HUES48 (cell line): Measurements from ENCODE around the gene CTAG1A.
A peak's percentile ranks its signal among the peaks of the same experiment; 100 is the strongest.
"Not testable (repeated sequence)": the region's sequence is repeated elsewhere in the genome, so short reads cannot be mapped to it uniquely, and the experiment has no call there.

Experiments used
- H3K27ac ChIP-seq: one replicate; pipeline ENCODE4 v1.7.0; 2013; ENCODE audit warnings: low read depth, low read length, inconsistent platforms
- H3K27me3 ChIP-seq: 2 replicates; pipeline ENCODE4 v1.6.1; 2013; ENCODE audit warnings: mild to moderate bottlenecking, low read length; ENCODE audit not compliant: control insufficient read depth, insufficient read depth
- H3K36me3 ChIP-seq: 2 replicates; pipeline ENCODE4 v1.6.1; 2013; ENCODE audit warnings: low read length; ENCODE audit not compliant: control insufficient read depth, insufficient read depth
- H3K4me1 ChIP-seq: 2 replicates; pipeline ENCODE4 v1.6.1; 2013; ENCODE audit warnings: mild to moderate bottlenecking, low read length; ENCODE audit not compliant: control insufficient read depth, insufficient read depth
- H3K4me3 ChIP-seq: 2 replicates; pipeline ENCODE4 v1.5.1; 2013; ENCODE audit warnings: mild to moderate bottlenecking, low read depth, low read length
- H3K9ac ChIP-seq: 2 replicates; pipeline ENCODE4 v1.6.1; 2013; ENCODE audit warnings: mild to moderate bottlenecking, low read depth, low read length, moderate library complexity
- H3K9me3 ChIP-seq: 2 replicates; pipeline ENCODE4 v1.6.1; 2013; ENCODE audit warnings: low read length; ENCODE audit not compliant: control insufficient read depth, insufficient read depth

The CTAG1A gene

GRCh38 chrX:154582994-154583393 lies 1.9 kb upstream of the CTAG1A start:
- H3K36me3 ChIP-seq, H3K27ac ChIP-seq, H3K9me3 ChIP-seq, H3K9ac ChIP-seq, H3K4me3 ChIP-seq, H3K27me3 ChIP-seq, H3K4me1 ChIP-seq: not testable (repeated sequence)

GRCh38 chrX:154590415-154590814 lies 5.5 kb downstream of the CTAG1A start:
- not testable (repeated sequence) for H3K27me3 ChIP-seq, H3K36me3 ChIP-seq, H3K4me1 ChIP-seq, H3K4me3 ChIP-seq, H3K27ac ChIP-seq, H3K9ac ChIP-seq
- peaks cover 30% of the 10 kb centered on the region for H3K9me3 ChIP-seq

- Histone ChIP-seq H3K4me1 (peaks cover 8% of the 10 kb centered on the region), H3K36me3 (no peaks in the 10 kb centered on the region), H3K9me3 (peaks cover 33% of the 10 kb centered on the region)
These were observed 7.6 kb downstream of the CTAG1A start for GRCh38 chrX:154592505-154592904.

GRCh38 chrX:154593201-154593600 lies 8.3 kb downstream of the CTAG1A start:
- Histone ChIP-seq H3K27me3 (no peaks in the 10 kb centered on the region), H3K36me3 (no peaks in the 10 kb centered on the region), H3K4me1 (peaks cover 8% of the 10 kb centered on the region), H3K9ac (no peak overlapping the region), H3K4me3 (no peak overlapping the region), H3K27ac (no peak overlapping the region), H3K9me3 (peaks cover 40% of the 10 kb centered on the region)

More at GRCh38 chrX:154592505-154592904, 7.6 kb downstream of the CTAG1A start:
- Histone ChIP-seq H3K4me3 (no peak overlapping the region), H3K27ac (no peak overlapping the region), H3K27me3 (no peaks in the 10 kb centered on the region), H3K9ac (no peak overlapping the region)

- H3K27ac ChIP-seq: no peak overlapping the region
- peaks cover 45% of the 10 kb centered on the region for H3K9me3 ChIP-seq
- H3K4me1 ChIP-seq: peaks cover 8% of the 10 kb centered on the region
- no peak overlapping the region for H3K4me3 ChIP-seq
- H3K27me3 ChIP-seq: no peaks in the 10 kb centered on the region
- H3K9ac ChIP-seq: no peak overlapping the region
- no peaks in the 10 kb centered on the region for H3K36me3 ChIP-seq
These were observed 9.6 kb downstream of the CTAG1A start for GRCh38 chrX:154594491-154594890.

GRCh38 chrX:154595559-154596249 lies 10.8 kb downstream of the CTAG1A start:
- Histone ChIP-seq H3K36me3 (no peaks in the 10 kb centered on the region), H3K9me3 (peaks cover 53% of the 10 kb centered on the region), H3K9ac (no peak overlapping the region), H3K4me3 (peak overlapping the region; percentile 6; the same call in 1 of the 2 replicates), H3K27ac (peak overlapping the region; percentile 60), H3K4me1 (peaks cover 8% of the 10 kb centered on the region), H3K27me3 (no peaks in the 10 kb centered on the region)

GRCh38 chrX:154596290-154596929 lies 11.5 kb downstream of the CTAG1A start:
- peak overlapping the region; percentile 60 for H3K27ac ChIP-seq
- H3K9ac ChIP-seq: no peak overlapping the region
- H3K27me3 ChIP-seq: no peaks in the 10 kb centered on the region
- H3K36me3 ChIP-seq: no peaks in the 10 kb centered on the region
- peaks cover 8% of the 10 kb centered on the region for H3K4me1 ChIP-seq
- H3K9me3 ChIP-seq: peaks cover 53% of the 10 kb centered on the region
- H3K4me3 ChIP-seq: peak overlapping the region; percentile 6; the same call in 1 of the 2 replicates

- no peak overlapping the region for H3K9ac ChIP-seq
- H3K27ac ChIP-seq: no peak overlapping the region
- H3K9me3 ChIP-seq: peaks cover 58% of the 10 kb centered on the region
- H3K36me3 ChIP-seq: no peaks in the 10 kb centered on the region
- H3K4me3 ChIP-seq: no peak overlapping the region
- peaks cover 8% of the 10 kb centered on the region for H3K4me1 ChIP-seq
- no peaks in the 10 kb centered on the region for H3K27me3 ChIP-seq
These were observed 12.3 kb downstream of the CTAG1A start for GRCh38 chrX:154597221-154597620.

GRCh38 chrX:154598656-154599055 lies 13.7 kb downstream of the CTAG1A start:
- H3K36me3 ChIP-seq: no peaks in the 10 kb centered on the region
- peaks cover 59% of the 10 kb centered on the region for H3K9me3 ChIP-seq
- no peaks in the 10 kb centered on the region for H3K27me3 ChIP-seq
- H3K4me1 ChIP-seq: peaks cover 8% of the 10 kb centered on the region
- H3K9ac ChIP-seq: no peak overlapping the region
- no peak overlapping the region for H3K27ac ChIP-seq
- H3K4me3 ChIP-seq: no peak overlapping the region

GRCh38 chrX:154599531-154599930 lies 14.6 kb downstream of the CTAG1A start:
- H3K36me3 ChIP-seq: no peaks in the 10 kb centered on the region
- no peak overlapping the region for H3K9ac ChIP-seq
- peaks cover 8% of the 10 kb centered on the region for H3K4me1 ChIP-seq
- H3K27ac ChIP-seq: no peak overlapping the region
- peaks cover 54% of the 10 kb centered on the region for H3K9me3 ChIP-seq
- H3K4me3 ChIP-seq: no peak overlapping the region
- no peaks in the 10 kb centered on the region for H3K27me3 ChIP-seq

- Histone ChIP-seq H3K9me3 (peaks cover 49% of the 10 kb centered on the region), H3K4me3 (no peak overlapping the region), H3K4me1 (peaks cover 5% of the 10 kb centered on the region), H3K27me3 (no peaks in the 10 kb centered on the region), H3K27ac (no peak overlapping the region), H3K9ac (no peak overlapping the region), H3K36me3 (no peaks in the 10 kb centered on the region)
These were observed 15.9 kb downstream of the CTAG1A start for GRCh38 chrX:154600759-154601374.
